Measurements from ENCODE around the gene GRM5.

DNA sequence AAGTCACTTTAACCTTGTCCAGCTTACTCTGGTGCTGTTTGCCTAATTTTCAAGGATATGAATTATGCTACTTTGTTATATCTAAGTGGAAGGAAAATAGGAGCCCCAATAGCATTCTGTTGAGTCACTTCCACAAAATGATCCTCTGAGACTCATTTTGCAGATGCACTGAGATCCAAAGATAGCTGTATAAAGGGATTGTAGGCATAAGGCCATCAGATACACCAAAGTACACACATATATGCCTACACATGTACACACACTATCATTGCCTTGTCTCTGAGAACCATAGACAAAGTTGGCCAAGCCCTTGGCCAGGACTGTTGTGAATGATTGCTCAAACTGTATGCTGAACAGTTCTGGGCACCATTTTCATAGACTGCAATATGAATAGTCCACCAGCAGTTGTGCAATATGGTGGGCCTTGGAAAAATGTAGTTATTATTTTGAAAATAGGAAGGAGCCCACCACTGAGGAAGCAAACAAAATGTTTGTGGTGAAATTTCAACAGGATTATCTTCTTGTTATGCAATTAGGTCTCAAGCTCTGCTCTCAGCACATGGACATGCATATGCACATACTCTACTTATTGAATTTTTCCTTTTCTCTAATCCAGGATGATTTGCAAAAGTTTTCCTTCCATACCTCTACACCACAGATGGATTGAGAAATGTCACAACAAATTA is 542.3 kb downstream of the GRM5 start:
- TF ChIP-seq, protein P1, sequence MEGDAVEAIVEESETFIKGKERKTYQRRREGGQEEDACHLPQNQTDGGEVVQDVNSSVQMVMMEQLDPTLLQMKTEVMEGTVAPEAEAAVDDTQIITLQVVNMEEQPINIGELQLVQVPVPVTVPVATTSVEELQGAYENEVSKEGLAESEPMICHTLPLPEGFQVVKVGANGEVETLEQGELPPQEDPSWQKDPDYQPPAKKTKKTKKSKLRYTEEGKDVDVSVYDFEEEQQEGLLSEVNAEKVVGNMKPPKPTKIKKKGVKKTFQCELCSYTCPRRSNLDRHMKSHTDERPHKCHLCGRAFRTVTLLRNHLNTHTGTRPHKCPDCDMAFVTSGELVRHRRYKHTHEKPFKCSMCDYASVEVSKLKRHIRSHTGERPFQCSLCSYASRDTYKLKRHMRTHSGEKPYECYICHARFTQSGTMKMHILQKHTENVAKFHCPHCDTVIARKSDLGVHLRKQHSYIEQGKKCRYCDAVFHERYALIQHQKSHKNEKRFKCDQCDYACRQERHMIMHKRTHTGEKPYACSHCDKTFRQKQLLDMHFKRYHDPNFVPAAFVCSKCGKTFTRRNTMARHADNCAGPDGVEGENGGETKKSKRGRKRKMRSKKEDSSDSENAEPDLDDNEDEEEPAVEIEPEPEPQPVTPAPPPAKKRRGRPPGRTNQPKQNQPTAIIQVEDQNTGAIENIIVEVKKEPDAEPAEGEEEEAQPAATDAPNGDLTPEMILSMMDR (IDR thresholded peaks at IDR 0.05): no peak
- no peak for TF ChIP-seq EZH2 (IDR thresholded peaks at IDR 0.05; ENCODE audit: borderline replicate concordance, insufficient read depth, low read depth, low read length, poor library complexity, severe bottlenecking)
